ENCODE measurements around the gene DYSF.

DYSF gene

GRCh38 chr2:71602581-71602980 is 149.2 kb downstream of the DYSF start:
- DNase-seq (ENCODE audit: low read depth), result no peak

GRCh38 chr2:71603311-71603811 is 150.0 kb downstream of the DYSF start:
- DNase-seq (ENCODE audit: low read depth), result no peak

GRCh38 chr2:71603851-71604725 is 150.7 kb downstream of the DYSF start:
- no peak for DNase-seq (ENCODE audit: low read depth)

GRCh38 chr2:71604726-71605120 is 151.4 kb downstream of the DYSF start:
- DNase-seq (ENCODE audit: low read depth), result no peak

GRCh38 chr2:71605173-71605641 is 151.8 kb downstream of the DYSF start:
- DNase-seq (ENCODE audit: low read depth), result no peak

- no peak for DNase-seq (ENCODE audit: low read depth)
Measured at GRCh38 chr2:71605781-71606241, 152.4 kb downstream of the DYSF start.

GRCh38 chr2:71606244-71606643 is 152.9 kb downstream of the DYSF start:
- no peak for DNase-seq (ENCODE audit: low read depth)

- DNase-seq (ENCODE audit: low read depth), result no peak
Measured at GRCh38 chr2:71607151-71607889, 154.0 kb downstream of the DYSF start.

GRCh38 chr2:71608034-71608433 is 154.7 kb downstream of the DYSF start:
- DNase-seq (ENCODE audit: low read depth), result no peak

- DNase-seq (ENCODE audit: low read depth), result no peak
Measured at GRCh38 chr2:71608441-71608840, 155.1 kb downstream of the DYSF start.

- DNase-seq (ENCODE audit: low read depth), result no peak
Measured at GRCh38 chr2:71609029-71609428, 155.7 kb downstream of the DYSF start.

GRCh38 chr2:71609441-71609840 is 156.1 kb downstream of the DYSF start:
- DNase-seq (ENCODE audit: low read depth), result no peak

GRCh38 chr2:71609958-71610357 is 156.6 kb downstream of the DYSF start:
- DNase-seq (ENCODE audit: low read depth), result no peak

GRCh38 chr2:71610671-71611070 is 157.3 kb downstream of the DYSF start:
- no peak for DNase-seq (ENCODE audit: low read depth)

GRCh38 chr2:71611247-71611646 is 157.9 kb downstream of the DYSF start:
- DNase-seq (ENCODE audit: low read depth), result no peak

GRCh38 chr2:71611781-71612527 is 158.6 kb downstream of the DYSF start:
- no peak for DNase-seq (ENCODE audit: low read depth)

GRCh38 chr2:71612581-71613402 is 159.4 kb downstream of the DYSF start:
- DNase-seq (ENCODE audit: low read depth), result no peak

- DNase-seq (ENCODE audit: low read depth), result no peak
Measured at GRCh38 chr2:71613403-71613952, 160.1 kb downstream of the DYSF start.

GRCh38 chr2:71613953-71614925 is 160.9 kb downstream of the DYSF start:
- no peak for DNase-seq (ENCODE audit: low read depth)

All from stimulated activated CD8-positive, alpha-beta memory T cell treated with anti-CD3 and anti-CD28 coated beads, Interleukin-15, amount 100 ng/mL, for 1 hour (primary cell).